Measurements from ENCODE around the gene JAGN1. TPM values are rescaled to one million over a fixed set of nuclear protein-coding genes. Genes with fewer than 3 reads are reported as not detected.
A peak's percentile ranks its signal among the peaks of the same experiment; 100 is the strongest.
"Not testable (repeated sequence)": the region's sequence is repeated elsewhere in the genome, so short reads cannot be mapped to it uniquely, and the experiment has no call there.

Gene JAGN1
- total RNA-seq, result 35.0 TPM

GRCh38 chr3:9890249-9891071 is at the start of gene JAGN1:
JAGN1 (plus strand) TSS chr3:9890610; CDS start chr3:9890723, 113 bp downstream.
- peak within 1 kb of the TSS; percentile 90 for H3K27ac ChIP-seq (ENCODE audit: low read depth, low read length)
- H3K27me3 ChIP-seq (ENCODE audit: control insufficient read depth in 3 of 3, insufficient read depth in 3 of 3, low read length in 3 of 3), result no peaks in the 10 kb centered on the region
- peak within 1 kb of the TSS; percentile 91 to 100 (median 99) for H3K9ac ChIP-seq (ENCODE audit: low read depth in 1 of 3, low read length in 3 of 3)
- no peaks in the 10 kb centered on the region for H3K9me3 ChIP-seq (ENCODE audit: control insufficient read depth in 3 of 3, low read length in 3 of 3)
- H3K36me3 ChIP-seq (ENCODE audit: control insufficient read depth in 3 of 3, insufficient read depth in 3 of 3, low read length in 3 of 3), result peaks cover 6 to 17% (median 8%) of the 10 kb centered on the region in 3 donors
- H3K4me1 ChIP-seq (ENCODE audit: control insufficient read depth in 3 of 3, insufficient read depth in 3 of 3, low read length in 3 of 3), result peaks cover 3 to 7% (median 3%) of the 10 kb centered on the region in 3 donors
- peak within 1 kb of the TSS; percentile 78 to 96 (median 93) for H3K4me3 ChIP-seq (ENCODE audit: low read length in 3 of 3)

- Histone ChIP-seq H3K4me3 (ENCODE audit: low read length in 3 of 3) (no peak overlapping the region), H3K27ac (ENCODE audit: low read depth, low read length) (no peak overlapping the region), H3K9ac (ENCODE audit: low read depth in 1 of 3, low read length in 3 of 3) (no peak overlapping the region), H3K27me3 (ENCODE audit: control insufficient read depth in 3 of 3, insufficient read depth in 3 of 3, low read length in 3 of 3) (no peaks in the 10 kb centered on the region), H3K9me3 (ENCODE audit: control insufficient read depth in 3 of 3, low read length in 3 of 3) (no peaks in the 10 kb centered on the region), H3K36me3 (ENCODE audit: control insufficient read depth in 3 of 3, insufficient read depth in 3 of 3, low read length in 3 of 3) (peaks cover 40 to 44% (median 42%) of the 10 kb centered on the region in 3 donors), H3K4me1 (ENCODE audit: control insufficient read depth in 3 of 3, insufficient read depth in 3 of 3, low read length in 3 of 3) (peaks cover 10 to 14% (median 12%) of the 10 kb centered on the region in 3 donors)
Measured at GRCh38 chr3:9841015-9841414, 49.4 kb upstream of the JAGN1 start.

- Histone ChIP-seq H3K4me3 (ENCODE audit: low read length in 3 of 3) (peak within 1 kb of the TSS; percentile 94 to 99 (median 98)), H3K9ac (ENCODE audit: low read depth in 1 of 3, low read length in 3 of 3) (peak within 1 kb of the TSS; percentile 86 to 92 (median 90)), H3K27ac (ENCODE audit: low read depth, low read length) (peak within 1 kb of the TSS; percentile 66), H3K4me1 (ENCODE audit: control insufficient read depth in 3 of 3, insufficient read depth in 3 of 3, low read length in 3 of 3) (peaks cover 10 to 14% (median 12%) of the 10 kb centered on the region in 3 donors), H3K36me3 (ENCODE audit: control insufficient read depth in 3 of 3, insufficient read depth in 3 of 3, low read length in 3 of 3) (peaks cover 28 to 30% (median 29%) of the 10 kb centered on the region in 3 donors), H3K27me3 (ENCODE audit: control insufficient read depth in 3 of 3, insufficient read depth in 3 of 3, low read length in 3 of 3) (no peaks in the 10 kb centered on the region), H3K9me3 (ENCODE audit: control insufficient read depth in 3 of 3, low read length in 3 of 3) (no peaks in the 10 kb centered on the region)
Measured at GRCh38 chr3:9843715-9844438, 46.5 kb upstream of the JAGN1 start, which contains the start of gene RPUSD3. RPUSD3 (minus strand) TSS chr3:9844008; CDS start chr3:9843990, 18 bp downstream.

- Histone ChIP-seq H3K27me3 (ENCODE audit: control insufficient read depth in 3 of 3, insufficient read depth in 3 of 3, low read length in 3 of 3) (no peaks in the 10 kb centered on the region), H3K36me3 (ENCODE audit: control insufficient read depth in 3 of 3, insufficient read depth in 3 of 3, low read length in 3 of 3) (peaks cover 9 to 10% (median 10%) of the 10 kb centered on the region in 3 donors), H3K4me1 (ENCODE audit: control insufficient read depth in 3 of 3, insufficient read depth in 3 of 3, low read length in 3 of 3) (peaks cover 10 to 14% (median 12%) of the 10 kb centered on the region in 3 donors), H3K27ac (ENCODE audit: low read depth, low read length) (no peak overlapping the region), H3K4me3 (ENCODE audit: low read length in 3 of 3) (no peak overlapping the region), H3K9ac (ENCODE audit: low read depth in 1 of 3, low read length in 3 of 3) (no peak overlapping the region), H3K9me3 (ENCODE audit: control insufficient read depth in 3 of 3, low read length in 3 of 3) (no peaks in the 10 kb centered on the region)
Measured at GRCh38 chr3:9846231-9846630, 44.2 kb upstream of the JAGN1 start.

- Histone ChIP-seq H3K4me3 (ENCODE audit: low read length in 3 of 3) (no peak overlapping the region), H3K36me3 (ENCODE audit: control insufficient read depth in 3 of 3, insufficient read depth in 3 of 3, low read length in 3 of 3) (peaks cover under 1 to 3% (median 2%) of the 10 kb centered on the region in 3 donors), H3K4me1 (ENCODE audit: control insufficient read depth in 3 of 3, insufficient read depth in 3 of 3, low read length in 3 of 3) (peaks cover 10 to 14% (median 12%) of the 10 kb centered on the region in 3 donors), H3K27ac (ENCODE audit: low read depth, low read length) (no peak overlapping the region), H3K9me3 (ENCODE audit: control insufficient read depth in 3 of 3, low read length in 3 of 3) (no peaks in the 10 kb centered on the region), H3K27me3 (ENCODE audit: control insufficient read depth in 3 of 3, insufficient read depth in 3 of 3, low read length in 3 of 3) (no peaks in the 10 kb centered on the region), H3K9ac (ENCODE audit: low read depth in 1 of 3, low read length in 3 of 3) (no peak overlapping the region)
Measured at GRCh38 chr3:9846931-9847488, 43.4 kb upstream of the JAGN1 start.

GRCh38 chr3:9847870-9848269 is 42.5 kb upstream of the JAGN1 start:
- H3K27me3 ChIP-seq (ENCODE audit: control insufficient read depth in 3 of 3, insufficient read depth in 3 of 3, low read length in 3 of 3); H3K9me3 ChIP-seq (ENCODE audit: control insufficient read depth in 3 of 3, low read length in 3 of 3); H3K9ac ChIP-seq (ENCODE audit: low read depth in 1 of 3, low read length in 3 of 3); H3K36me3 ChIP-seq (ENCODE audit: control insufficient read depth in 3 of 3, insufficient read depth in 3 of 3, low read length in 3 of 3); H3K27ac ChIP-seq (ENCODE audit: low read depth, low read length); H3K4me3 ChIP-seq (ENCODE audit: low read length in 3 of 3); H3K4me1 ChIP-seq (ENCODE audit: control insufficient read depth in 3 of 3, insufficient read depth in 3 of 3, low read length in 3 of 3): not testable (repeated sequence)

GRCh38 chr3:9848860-9849259 is 41.5 kb upstream of the JAGN1 start:
- not testable (repeated sequence) for H3K36me3 ChIP-seq (ENCODE audit: control insufficient read depth in 3 of 3, insufficient read depth in 3 of 3, low read length in 3 of 3); H3K27ac ChIP-seq (ENCODE audit: low read depth, low read length); H3K9ac ChIP-seq (ENCODE audit: low read depth in 1 of 3, low read length in 3 of 3); H3K4me1 ChIP-seq (ENCODE audit: control insufficient read depth in 3 of 3, insufficient read depth in 3 of 3, low read length in 3 of 3); H3K9me3 ChIP-seq (ENCODE audit: control insufficient read depth in 3 of 3, low read length in 3 of 3); H3K4me3 ChIP-seq (ENCODE audit: low read length in 3 of 3); H3K27me3 ChIP-seq (ENCODE audit: control insufficient read depth in 3 of 3, insufficient read depth in 3 of 3, low read length in 3 of 3)

- not testable (repeated sequence) for H3K4me1 ChIP-seq (ENCODE audit: control insufficient read depth in 3 of 3, insufficient read depth in 3 of 3, low read length in 3 of 3); H3K27ac ChIP-seq (ENCODE audit: low read depth, low read length); H3K9ac ChIP-seq (ENCODE audit: low read depth in 1 of 3, low read length in 3 of 3); H3K36me3 ChIP-seq (ENCODE audit: control insufficient read depth in 3 of 3, insufficient read depth in 3 of 3, low read length in 3 of 3); H3K9me3 ChIP-seq (ENCODE audit: control insufficient read depth in 3 of 3, low read length in 3 of 3); H3K27me3 ChIP-seq (ENCODE audit: control insufficient read depth in 3 of 3, insufficient read depth in 3 of 3, low read length in 3 of 3); H3K4me3 ChIP-seq (ENCODE audit: low read length in 3 of 3)
Measured at GRCh38 chr3:9851383-9851782, 39.0 kb upstream of the JAGN1 start.

GRCh38 chr3:9851926-9852325 is 38.5 kb upstream of the JAGN1 start:
- not testable (repeated sequence) for H3K27ac ChIP-seq (ENCODE audit: low read depth, low read length); H3K4me3 ChIP-seq (ENCODE audit: low read length in 3 of 3); H3K36me3 ChIP-seq (ENCODE audit: control insufficient read depth in 3 of 3, insufficient read depth in 3 of 3, low read length in 3 of 3); H3K9ac ChIP-seq (ENCODE audit: low read depth in 1 of 3, low read length in 3 of 3); H3K9me3 ChIP-seq (ENCODE audit: control insufficient read depth in 3 of 3, low read length in 3 of 3); H3K4me1 ChIP-seq (ENCODE audit: control insufficient read depth in 3 of 3, insufficient read depth in 3 of 3, low read length in 3 of 3); H3K27me3 ChIP-seq (ENCODE audit: control insufficient read depth in 3 of 3, insufficient read depth in 3 of 3, low read length in 3 of 3)

GRCh38 chr3:9852528-9852927 is 37.9 kb upstream of the JAGN1 start:
- Histone ChIP-seq H3K27me3 (ENCODE audit: control insufficient read depth in 3 of 3, insufficient read depth in 3 of 3, low read length in 3 of 3) (no peaks in the 10 kb centered on the region), H3K9me3 (ENCODE audit: control insufficient read depth in 3 of 3, low read length in 3 of 3) (no peaks in the 10 kb centered on the region), H3K4me3 (ENCODE audit: low read length in 3 of 3) (no peak overlapping the region), H3K36me3 (ENCODE audit: control insufficient read depth in 3 of 3, insufficient read depth in 3 of 3, low read length in 3 of 3) (no peaks in the 10 kb centered on the region), H3K27ac (ENCODE audit: low read depth, low read length) (no peak overlapping the region), H3K9ac (ENCODE audit: low read depth in 1 of 3, low read length in 3 of 3) (no peak overlapping the region), H3K4me1 (ENCODE audit: control insufficient read depth in 3 of 3, insufficient read depth in 3 of 3, low read length in 3 of 3) (no peaks in the 10 kb centered on the region)

Measured in skeletal muscle tissue (tissue), 4 donors.